ENCODE data around the gene MAPKAPK2.

- no peak for TF ChIP-seq EZH2 (IDR thresholded peaks at IDR 0.05; ENCODE audit: insufficient read depth, poor library complexity, severe bottlenecking)
- no peak for TF ChIP-seq EZH2phosphoT487 (IDR thresholded peaks at IDR 0.05; ENCODE audit: insufficient read depth, low read depth)
Measured at GRCh38 chr1:206636671-206637070, 48.0 kb upstream of the MAPKAPK2 start.

Data from GM23248 (cell line).